Heart left ventricle (tissue), 13 donors: ENCODE measurements around the gene CLCN3.
"Not testable (repeated sequence)": the region's sequence is repeated elsewhere in the genome, so short reads cannot be mapped to it uniquely, and the experiment has no call there.

ENCODE experiments used
- CTCF ChIP-seq, 12 donors: fragments of 200-600 bp; sonication (generic) in 4 of 12; IDR thresholded peaks; one replicate each; pipeline versions ENCODE4 v1.5.0 to v1.8.0; 2018 to 2022; ENCODE audit warnings: antibody characterized with exemption in 12 of 12, mild to moderate bottlenecking in 5 of 12
- POLR2A ChIP-seq, 2 donors: fragments of 450-650 bp; IDR thresholded peaks; one replicate each; pipeline ENCODE4 v1.6.1; 2017; ENCODE audit warnings: antibody characterized with exemption in 2 of 2, mild to moderate bottlenecking in 2 of 2, moderate library complexity in 2 of 2
- donor health status: ischemic (EF 13 %, LVEDD 7.1; RV severe dilation, severe dysfunction).
- donor health status: DM: no; HTN: yes; CAD: no.
- donor health status: DM: no; HTN: no; CAD: no.
- donor health status: ischemic (EF 25% LVEDD 6.9; RV normal size, moderate dysfunction).
- donor health status: ischemic (EF 25% LVEDD 5.7; RV mildly dilated, moderate dysfunction).
- donor health status: ischemic (EF 35%, LVEDD 5.7; RV mildly dilated, moderate dysfunction).
- donor health status: nonischemic (EF 11% LVEDD 7.7; RV severe dilation, severe dysfunction).
- donor health status: DM: yes; HTN: yes; CAD: no.
- donor health status: PGD.
- donor health status: ischemic (EF 29% LVEDD 5.4; RV normal size, mild dysfunction).
- donor health status: nonischemic (EF 23%, LVEDD 6.1; RV moderate dilation, normal function).

- not testable (repeated sequence) for TF ChIP-seq CTCF, POLR2A (IDR thresholded peaks at IDR 0.05)
Observed at GRCh38 chr4:169678486-169678885, 58.1 kb downstream of the CLCN3 start.
